Gastroesophageal sphincter (tissue), 4 donors: ENCODE data around the gene OTOF. TPM values are rescaled to one million over a fixed set of nuclear protein-coding genes. Genes with fewer than 3 reads are reported as not detected.

Experiments used
- ATAC-seq: fragments of 150-250 bp; one replicate; pipeline ENCODE4 v1.9.1; 2016; ENCODE audit warnings: mild to moderate bottlenecking, moderate library complexity
- H3K27ac ChIP-seq, 4 donors: fragments of 200-600 bp; sonication (generic) in 3 of 4; 1 replicate in 3 of 4; 2 replicates in 1 of 4; pipeline ENCODE4 v1.5.1; 2016 to 2019
- H3K27me3 ChIP-seq: fragments of 200-600 bp; sonication (generic); one replicate; pipeline ENCODE4 v1.5.1; 2019
- H3K36me3 ChIP-seq, 2 donors: fragments of 200-600 bp; sonication (generic); one replicate each; pipeline ENCODE4 v1.5.1; 2019; ENCODE audit warnings: control low read depth in 1 of 2
- H3K4me1 ChIP-seq, 3 donors: fragments of 200-600 bp; sonication (generic); 1 replicate in 2 of 3; 2 replicates in 1 of 3; pipeline ENCODE4 v1.5.1; 2016 to 2019; ENCODE audit warnings: control low read depth in 2 of 3
- H3K4me3 ChIP-seq, 2 donors: fragments of 200-600 bp; sonication (generic); one replicate each; pipeline ENCODE4 v1.5.1; 2019; ENCODE audit warnings: mild to moderate bottlenecking in 1 of 2, moderate library complexity in 1 of 2
- H3K9me3 ChIP-seq, 3 donors: fragments of 200-600 bp; sonication (generic); one replicate each; pipeline ENCODE4 v1.5.1; 2017 to 2019; ENCODE audit warnings: control low read depth in 2 of 3
- EP300 ChIP-seq: sonication (generic); formaldehyde crosslinking; IDR thresholded peaks from one replicate; pipeline ENCODE4 v1.6.1; 2017; ENCODE audit warnings: antibody characterized with exemption, mild to moderate bottlenecking
- POLR2A ChIP-seq, 2 donors: fragments of 450-650 bp; IDR thresholded peaks; one replicate each; pipeline ENCODE4 v1.6.1; 2017; ENCODE audit warnings: antibody characterized with exemption in 2 of 2, mild to moderate bottlenecking in 2 of 2, moderate library complexity in 1 of 2
- POLR2AphosphoS5 ChIP-seq: sonication (generic); formaldehyde crosslinking; IDR thresholded peaks from one replicate; pipeline ENCODE4 v1.6.1; 2017; ENCODE audit warnings: antibody characterized with exemption
- WGBS, 2 donors: methylation state at CpG; one replicate each; pipeline ENCODE4 v1.1.5; 2018; ENCODE audit warnings: low coverage in 1 of 2; 5-methylcytosine and 5-hydroxymethylcytosine counted together
- total RNA-seq, 4 donors: library from RNA; depleted of rRNA; stranded (reverse); fragments of >200 nt; gene quantifications; one replicate each; pipeline ENCODE4 v1.1.0, GENCODE V29; 2016
- TF ChIP-seq, protein P1 (sequence below), 4 experiments: fragments of 200-600 bp in 2 of 4; fragments of 450-650 bp in 2 of 4; sonication (generic) in 1 of 4; IDR thresholded peaks; one replicate each; pipeline ENCODE4 v1.5.1; 2017 to 2019; ENCODE audit warnings: antibody characterized with exemption in 4 of 4, mild to moderate bottlenecking in 2 of 4, moderate library complexity in 2 of 4

Gene OTOF
- total RNA-seq, 4 donors from 2014 or later: under 0.01 to 0.35 TPM; not detected in 2

DNA sequence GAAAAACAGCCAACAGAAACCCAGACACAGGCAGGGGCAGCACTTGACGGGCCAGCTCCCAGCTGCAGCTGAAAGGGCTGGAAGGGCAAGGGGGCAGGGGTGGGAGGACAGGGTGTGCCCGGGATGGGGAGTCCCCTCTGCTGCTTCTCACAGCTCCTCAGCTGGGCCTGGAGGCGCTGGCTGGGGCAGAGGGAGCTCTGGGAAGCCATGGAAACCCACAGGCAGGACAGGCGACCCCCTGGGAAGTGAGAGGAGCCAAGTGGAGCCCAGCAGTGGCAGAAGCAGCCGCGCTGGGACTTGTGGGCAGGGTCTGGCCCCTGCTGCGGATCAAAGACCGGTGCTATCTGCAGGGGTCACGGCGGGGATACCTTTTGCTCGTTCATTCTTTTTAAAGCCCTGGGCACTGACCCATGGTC lies 20.7 kb downstream of the OTOF start:
- TF ChIP-seq, protein P1, sequence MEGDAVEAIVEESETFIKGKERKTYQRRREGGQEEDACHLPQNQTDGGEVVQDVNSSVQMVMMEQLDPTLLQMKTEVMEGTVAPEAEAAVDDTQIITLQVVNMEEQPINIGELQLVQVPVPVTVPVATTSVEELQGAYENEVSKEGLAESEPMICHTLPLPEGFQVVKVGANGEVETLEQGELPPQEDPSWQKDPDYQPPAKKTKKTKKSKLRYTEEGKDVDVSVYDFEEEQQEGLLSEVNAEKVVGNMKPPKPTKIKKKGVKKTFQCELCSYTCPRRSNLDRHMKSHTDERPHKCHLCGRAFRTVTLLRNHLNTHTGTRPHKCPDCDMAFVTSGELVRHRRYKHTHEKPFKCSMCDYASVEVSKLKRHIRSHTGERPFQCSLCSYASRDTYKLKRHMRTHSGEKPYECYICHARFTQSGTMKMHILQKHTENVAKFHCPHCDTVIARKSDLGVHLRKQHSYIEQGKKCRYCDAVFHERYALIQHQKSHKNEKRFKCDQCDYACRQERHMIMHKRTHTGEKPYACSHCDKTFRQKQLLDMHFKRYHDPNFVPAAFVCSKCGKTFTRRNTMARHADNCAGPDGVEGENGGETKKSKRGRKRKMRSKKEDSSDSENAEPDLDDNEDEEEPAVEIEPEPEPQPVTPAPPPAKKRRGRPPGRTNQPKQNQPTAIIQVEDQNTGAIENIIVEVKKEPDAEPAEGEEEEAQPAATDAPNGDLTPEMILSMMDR (IDR thresholded peaks at IDR 0.05): no peak
- TF ChIP-seq POLR2AphosphoS5: no peak
- no peak for TF ChIP-seq EP300
- no peak for TF ChIP-seq POLR2A (IDR thresholded peaks at IDR 0.05)
- no peak for ATAC-seq
- H3K27me3 ChIP-seq: no peaks in the 10 kb centered on the region
- no peaks in the 10 kb centered on the region for H3K36me3 ChIP-seq
- no peaks in the 10 kb centered on the region for H3K9me3 ChIP-seq
- H3K4me3 ChIP-seq: no peak overlapping the region
- no peak overlapping the region for H3K27ac ChIP-seq
- WGBS, 2 donors: 70% methylated on average over 5 of the region's 11 CpGs; no CpG with 5 or more reads in 1 of the 2 donors
- no peaks in the 10 kb centered on the region for H3K4me1 ChIP-seq

DNA sequence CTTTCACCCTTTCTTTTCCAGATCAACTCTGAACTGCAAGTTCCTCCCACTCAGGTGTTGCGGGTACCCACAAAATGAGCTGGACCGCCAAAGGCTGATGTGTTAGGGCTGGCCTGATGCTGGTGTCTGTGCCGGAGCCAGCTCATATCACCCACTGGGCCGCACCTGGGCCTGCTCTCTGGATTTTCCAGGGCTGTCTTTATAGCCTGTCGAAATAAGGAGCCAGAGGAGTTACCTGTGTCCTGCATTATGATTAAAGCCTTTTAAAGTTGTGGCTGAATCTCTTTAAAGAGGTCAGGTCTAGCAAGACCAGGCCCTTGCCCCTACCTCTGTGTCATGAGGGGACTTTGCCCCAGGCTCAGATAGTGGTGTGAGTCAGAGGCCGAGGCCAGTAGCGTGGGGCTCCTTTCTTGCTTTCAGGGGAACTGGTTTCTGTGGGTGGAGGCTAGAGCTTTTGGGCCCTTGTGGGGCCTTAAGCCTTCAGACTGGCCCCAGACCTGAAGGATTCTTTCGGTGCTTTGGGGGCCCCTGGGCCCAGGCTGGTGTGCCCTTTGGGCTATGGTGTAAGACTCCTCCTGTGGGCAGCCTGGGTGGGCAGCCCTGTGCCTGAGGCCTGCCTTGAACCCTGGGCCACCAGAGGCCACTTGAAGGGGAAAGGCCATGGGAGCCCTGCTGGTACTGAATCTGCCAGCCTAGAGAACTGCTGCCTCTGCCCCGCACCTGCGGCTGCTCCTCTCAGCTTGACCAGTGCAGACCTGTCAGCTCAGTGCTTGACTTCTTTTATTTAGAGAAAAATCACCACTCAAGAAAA lies 21.3 kb downstream of the OTOF start:
- no peak overlapping the region for H3K4me3 ChIP-seq
- H3K36me3 ChIP-seq: no peaks in the 10 kb centered on the region
- TF ChIP-seq, protein P1 (IDR thresholded peaks at IDR 0.05): no peak
- TF ChIP-seq POLR2A (IDR thresholded peaks at IDR 0.05) (no peak), EP300 (no peak), POLR2AphosphoS5 (no peak)
- no peaks in the 10 kb centered on the region for H3K27me3 ChIP-seq
- H3K9me3 ChIP-seq: no peaks in the 10 kb centered on the region
- H3K27ac ChIP-seq: no peak overlapping the region
- whole genome bisulfite sequencing, 2 donors: 93 to 100% methylated on average over 2 of the region's 10 CpGs
- H3K4me1 ChIP-seq: no peaks in the 10 kb centered on the region
- ATAC-seq: no peak

DNA sequence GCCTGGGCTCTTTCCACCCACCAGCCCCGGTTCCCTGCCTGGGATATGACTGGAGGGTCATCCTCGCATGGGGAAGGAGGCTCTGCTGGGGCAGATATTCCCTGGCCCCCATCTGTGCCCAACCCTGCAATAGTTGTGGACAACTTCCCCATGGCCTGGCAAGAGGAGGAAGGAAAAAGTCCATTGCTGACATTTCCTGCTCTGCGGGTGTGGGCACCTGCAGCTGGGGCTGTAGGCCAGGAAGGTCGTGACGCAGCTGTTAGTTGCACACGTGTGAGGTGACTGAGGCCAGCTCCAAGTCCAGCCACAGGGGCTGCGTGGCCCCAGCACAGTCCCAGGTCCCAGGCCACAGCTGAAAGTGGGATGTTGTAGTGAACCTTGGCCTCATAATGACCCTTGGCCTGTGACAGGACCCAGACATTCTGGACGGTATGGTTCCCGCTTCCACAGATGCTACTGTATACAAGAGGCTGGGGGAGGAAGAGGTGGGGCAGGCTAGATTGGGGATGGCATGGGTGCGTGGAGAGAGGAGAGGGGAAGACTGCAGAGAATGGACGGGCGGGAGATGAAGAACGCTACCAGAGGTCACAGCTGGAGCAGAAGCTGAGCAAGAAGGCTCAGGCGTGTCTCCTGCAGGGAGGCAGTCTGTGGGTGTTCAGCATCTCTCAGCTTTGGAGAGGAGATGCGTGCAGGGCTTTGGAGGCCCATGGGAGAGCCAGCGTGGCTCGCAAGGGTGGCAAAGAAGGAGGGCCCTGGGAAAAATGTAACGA lies 22.1 kb downstream of the OTOF start:
- Histone ChIP-seq H3K9me3 (no peaks in the 10 kb centered on the region), H3K4me1 (no peaks in the 10 kb centered on the region), H3K36me3 (no peaks in the 10 kb centered on the region), H3K27me3 (no peaks in the 10 kb centered on the region), H3K4me3 (no peak overlapping the region), H3K27ac (no peak overlapping the region)
- no peak for TF ChIP-seq POLR2AphosphoS5
- TF ChIP-seq POLR2A (IDR thresholded peaks at IDR 0.05): no peak
- TF ChIP-seq, protein P1 (IDR thresholded peaks at IDR 0.05): no peak
- no peak for TF ChIP-seq EP300
- 67 to 74% methylated on average over 9 to 17 of the region's 18 CpGs for WGBS, 2 donors
- ATAC-seq: peak; percentile 62

DNA sequence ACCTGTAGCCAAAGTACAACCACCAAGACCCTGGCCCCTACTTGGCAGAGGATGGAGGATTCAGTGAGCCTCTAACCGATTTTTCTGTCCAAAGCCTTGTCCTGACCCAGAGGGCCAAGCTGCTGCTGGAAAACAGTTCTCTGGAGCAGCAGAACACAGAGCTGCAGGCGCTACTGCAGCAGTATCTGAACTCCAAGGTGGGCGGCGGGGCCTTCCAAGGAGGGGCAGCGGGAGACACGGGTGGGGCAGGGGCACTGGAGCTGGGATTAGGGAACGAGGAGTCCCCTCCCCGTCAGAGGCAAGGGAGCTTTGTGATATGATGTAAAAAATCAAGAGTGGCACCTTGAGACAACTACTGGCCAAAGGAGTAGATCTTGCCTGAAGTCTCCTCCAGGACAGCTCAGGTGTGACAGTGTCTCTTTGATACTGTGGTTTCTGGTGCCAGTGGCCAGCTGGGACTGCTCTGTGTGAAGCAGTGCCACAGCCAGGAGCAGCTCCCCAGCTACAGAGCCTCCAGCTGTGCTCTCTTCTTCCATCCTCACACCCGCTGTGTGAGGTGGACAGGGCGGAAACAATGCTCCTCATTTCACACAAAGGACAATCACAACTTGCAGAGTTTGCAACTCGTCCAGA lies 22.8 kb downstream of the OTOF start:
- H3K9me3 ChIP-seq: no peaks in the 10 kb centered on the region
- ATAC-seq: peak; percentile 19

More for the DNA sequence above, 22.8 kb downstream of the OTOF start:
- Histone ChIP-seq H3K4me1 (no peaks in the 10 kb centered on the region), H3K36me3 (no peaks in the 10 kb centered on the region), H3K4me3 (no peak overlapping the region), H3K27me3 (no peaks in the 10 kb centered on the region), H3K27ac (no peak overlapping the region)
- TF ChIP-seq POLR2AphosphoS5 (no peak), POLR2A (IDR thresholded peaks at IDR 0.05) (no peak), EP300 (no peak)
- TF ChIP-seq, protein P1 (IDR thresholded peaks at IDR 0.05): no peak
- 60% methylated on average over 2 of the region's 11 CpGs; no CpG with 5 or more reads in 1 of the 2 donors for WGBS, 2 donors
